Measurements from ENCODE around the gene IGFN1.
"Not testable (repeated sequence)": the region's sequence is repeated elsewhere in the genome, so short reads cannot be mapped to it uniquely, and the experiment has no call there.

IGFN1 gene

GRCh38 chr1:201248721-201249559 is 58.3 kb downstream of the IGFN1 start:
- DNase-seq (ENCODE audit: low read depth, low spot score): no peak

GRCh38 chr1:201250326-201251011 is 59.8 kb downstream of the IGFN1 start:
- DNase-seq (ENCODE audit: low read depth, low spot score): no peak

GRCh38 chr1:201251411-201251810 is 60.8 kb downstream of the IGFN1 start:
- DNase-seq (ENCODE audit: low read depth, low spot score): no peak

- DNase-seq (ENCODE audit: low read depth, low spot score): no peak
These were observed 61.3 kb downstream of the IGFN1 start for GRCh38 chr1:201251851-201252430.

GRCh38 chr1:201252944-201253371 is 62.3 kb downstream of the IGFN1 start:
- no peak for DNase-seq (ENCODE audit: low read depth, low spot score)

GRCh38 chr1:201253411-201253810 is 62.8 kb downstream of the IGFN1 start:
- DNase-seq (ENCODE audit: low read depth, low spot score): peak; percentile 41

GRCh38 chr1:201253906-201254624 is 63.4 kb downstream of the IGFN1 start:
- DNase-seq (ENCODE audit: low read depth, low spot score): peak; percentile 77

GRCh38 chr1:201254625-201255478 is 64.2 kb downstream of the IGFN1 start:
- DNase-seq (ENCODE audit: low read depth, low spot score): peak; percentile 90

- no peak for DNase-seq (ENCODE audit: low read depth, low spot score)
These were observed 65.1 kb downstream of the IGFN1 start for GRCh38 chr1:201255479-201256362.

- not testable (repeated sequence) for DNase-seq (ENCODE audit: low read depth, low spot score)
These were observed 67.5 kb downstream of the IGFN1 start for GRCh38 chr1:201258132-201258531.

- DNase-seq (ENCODE audit: low read depth, low spot score): no peak
These were observed 68.2 kb downstream of the IGFN1 start for GRCh38 chr1:201258763-201259230.

- peak; percentile 68 for DNase-seq (ENCODE audit: low read depth, low spot score)
These were observed 69.0 kb downstream of the IGFN1 start for GRCh38 chr1:201259476-201260235.

GRCh38 chr1:201260236-201260590 is 69.6 kb downstream of the IGFN1 start:
- no peak for DNase-seq (ENCODE audit: low read depth, low spot score)

- no peak for DNase-seq (ENCODE audit: low read depth, low spot score)
These were observed 70.2 kb downstream of the IGFN1 start for GRCh38 chr1:201260648-201261311.

- no peak for DNase-seq (ENCODE audit: low read depth, low spot score)
These were observed 71.3 kb downstream of the IGFN1 start for GRCh38 chr1:201261771-201262547.

- no peak for DNase-seq (ENCODE audit: low read depth, low spot score)
These were observed 72.5 kb downstream of the IGFN1 start for GRCh38 chr1:201262963-201263608.

GRCh38 chr1:201264072-201264471 is 73.4 kb downstream of the IGFN1 start:
- DNase-seq (ENCODE audit: low read depth, low spot score): no peak

Data from ELF-1 (cell line).